ENCODE data around the gene PPP3R1. TPM values are rescaled to one million over a fixed set of nuclear protein-coding genes. Genes with fewer than 3 reads are reported as not detected.

The PPP3R1 gene, protein sequence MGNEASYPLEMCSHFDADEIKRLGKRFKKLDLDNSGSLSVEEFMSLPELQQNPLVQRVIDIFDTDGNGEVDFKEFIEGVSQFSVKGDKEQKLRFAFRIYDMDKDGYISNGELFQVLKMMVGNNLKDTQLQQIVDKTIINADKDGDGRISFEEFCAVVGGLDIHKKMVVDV
- 47.3 TPM for polyA plus RNA-seq (ENCODE audit: insufficient read length)

DNA sequence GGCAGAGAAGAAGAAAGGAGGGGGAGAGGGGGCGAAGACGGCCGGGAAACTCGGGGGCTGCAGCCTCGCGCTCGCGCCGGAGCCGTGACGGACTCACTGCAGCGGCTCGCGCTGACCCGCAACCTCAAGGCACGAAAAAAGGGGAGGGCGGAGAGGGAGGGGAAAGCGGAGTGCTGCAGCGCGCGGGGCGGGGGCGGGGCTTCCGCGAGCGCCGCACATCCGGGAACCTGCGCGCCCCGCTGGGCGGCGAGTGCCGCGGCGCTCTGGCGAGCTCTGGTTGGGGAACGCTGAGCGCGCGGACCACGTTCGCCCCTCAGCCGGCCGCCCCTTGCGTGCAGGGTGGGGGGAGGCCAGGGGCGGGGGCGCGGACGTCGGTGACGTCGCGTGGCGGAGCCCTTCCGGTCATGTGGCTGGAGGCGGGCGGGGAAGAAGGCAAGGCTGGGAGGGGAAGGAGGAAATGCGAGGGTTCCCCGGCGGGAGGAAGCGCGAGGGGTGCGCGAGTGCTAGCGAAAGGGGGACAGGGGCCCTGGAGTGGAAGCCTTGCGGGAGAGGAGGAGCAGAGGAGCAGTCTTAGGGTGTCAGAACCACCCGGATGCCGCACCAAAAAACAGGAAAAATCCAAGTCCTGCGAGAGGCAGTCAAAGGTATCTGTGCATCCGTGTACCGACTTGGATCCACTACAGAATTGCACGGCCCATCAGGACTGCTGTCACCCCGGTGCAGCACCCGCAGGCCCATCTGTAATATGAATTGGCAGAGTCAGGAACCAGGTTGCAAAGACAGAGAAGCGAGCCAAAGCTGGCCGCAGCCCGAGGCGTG is at the start of gene PPP3R1:
Gene PPP3R1, minus strand, starts transcription at position 133 of the 819 bp plus-strand sequence. CDS start 405 bp downstream, outside the sequence.
- peak; percentile 97 for DNase-seq

DNA sequence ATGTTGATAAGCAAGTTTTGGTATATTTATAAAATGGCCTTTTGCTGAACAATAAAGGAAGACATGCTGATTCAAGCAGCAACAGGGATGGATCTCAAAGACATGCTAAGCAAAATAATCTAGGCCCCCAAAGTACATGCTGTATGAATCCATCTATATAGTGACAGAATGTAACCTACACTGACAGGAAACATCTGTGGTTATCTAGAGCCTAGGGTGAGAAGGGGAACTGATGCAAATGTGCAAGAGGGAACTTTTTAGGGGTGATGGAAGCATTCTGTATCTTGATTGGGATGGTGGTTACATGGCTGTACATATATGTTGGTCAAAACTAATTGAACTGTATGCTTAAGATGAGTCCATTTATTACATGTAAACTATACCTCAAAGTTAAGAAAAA is 43.2 kb upstream of the PPP3R1 start:
- no peak for DNase-seq

DNA sequence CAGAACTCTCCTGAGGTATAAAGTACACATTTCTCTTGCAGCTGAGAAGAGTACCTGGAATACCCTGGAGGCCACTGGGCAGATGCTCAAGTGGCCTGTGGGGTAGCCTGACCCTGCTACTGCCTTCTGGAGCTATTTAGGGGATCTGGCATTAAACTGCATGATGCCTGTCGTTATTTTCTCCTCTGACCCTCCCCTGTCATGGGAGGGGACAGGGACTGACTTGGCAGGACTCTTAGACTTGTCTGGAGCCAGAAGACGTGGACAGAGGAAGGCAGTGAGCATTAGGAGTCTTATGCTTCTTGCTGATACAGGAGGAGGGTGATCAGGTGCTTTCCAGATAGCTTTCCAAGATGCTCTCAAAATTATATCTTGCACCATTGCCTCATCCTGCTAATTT is 42.6 kb upstream of the PPP3R1 start:
- no peak for DNase-seq

DNA sequence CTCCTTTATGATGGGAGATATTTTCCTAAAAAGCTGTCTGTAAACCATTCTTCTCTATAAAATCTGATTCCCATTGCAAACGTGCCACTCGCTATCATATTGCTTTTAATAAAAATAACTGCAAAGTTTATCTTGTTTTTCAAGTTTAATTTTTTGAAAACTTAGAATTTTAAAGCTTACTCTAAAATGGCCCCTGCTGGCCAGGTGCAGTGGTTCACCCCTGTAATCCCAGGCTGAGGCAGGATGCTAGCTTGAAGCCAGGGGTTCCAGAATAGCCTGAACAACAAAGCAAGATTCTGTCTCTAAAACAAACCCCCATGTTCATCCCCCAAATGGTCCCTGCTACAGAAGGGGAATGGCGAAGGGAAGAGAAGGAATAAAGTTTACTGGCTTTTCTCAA is 41.9 kb upstream of the PPP3R1 start:
- no peak for DNase-seq

DNA sequence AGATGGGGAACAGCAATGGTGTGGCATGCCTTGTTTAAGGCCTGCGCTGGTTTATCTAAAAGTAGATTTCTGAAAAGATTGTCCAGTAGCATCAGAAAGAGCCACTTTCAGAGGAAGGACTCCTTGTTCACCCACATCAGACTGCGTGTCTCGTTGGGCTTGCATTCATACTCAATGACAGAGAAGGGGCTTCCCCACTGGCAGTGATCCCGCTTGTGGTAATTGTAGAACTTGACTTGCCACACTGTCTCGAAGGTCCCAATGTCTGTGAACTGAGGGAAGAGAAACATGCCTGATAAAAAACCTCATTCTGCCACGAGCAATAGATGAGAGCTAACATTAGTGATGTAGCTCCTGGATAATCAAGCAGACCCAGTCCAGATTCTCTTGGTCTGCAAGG is 41.4 kb upstream of the PPP3R1 start:
- DNase-seq: no peak

DNA sequence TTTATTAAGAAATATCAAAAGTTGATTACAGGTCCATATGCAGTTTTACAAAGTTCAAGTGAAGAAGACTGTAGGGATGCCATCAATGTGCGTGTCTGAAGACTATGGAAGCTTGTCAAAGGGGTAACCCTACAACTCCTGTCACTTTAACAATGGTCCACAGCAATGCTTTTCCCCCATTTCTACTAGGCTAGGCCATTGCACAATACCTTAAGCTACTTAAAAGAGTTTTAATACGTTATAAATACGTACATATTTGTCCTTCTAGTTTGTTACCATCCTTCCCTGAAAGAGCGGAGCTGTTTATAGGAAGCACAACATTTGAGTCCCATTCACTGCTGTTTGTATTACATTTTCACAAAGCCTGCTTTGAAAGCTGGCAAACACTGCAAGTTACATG is 40.7 kb upstream of the PPP3R1 start:
- no peak for DNase-seq

DNA sequence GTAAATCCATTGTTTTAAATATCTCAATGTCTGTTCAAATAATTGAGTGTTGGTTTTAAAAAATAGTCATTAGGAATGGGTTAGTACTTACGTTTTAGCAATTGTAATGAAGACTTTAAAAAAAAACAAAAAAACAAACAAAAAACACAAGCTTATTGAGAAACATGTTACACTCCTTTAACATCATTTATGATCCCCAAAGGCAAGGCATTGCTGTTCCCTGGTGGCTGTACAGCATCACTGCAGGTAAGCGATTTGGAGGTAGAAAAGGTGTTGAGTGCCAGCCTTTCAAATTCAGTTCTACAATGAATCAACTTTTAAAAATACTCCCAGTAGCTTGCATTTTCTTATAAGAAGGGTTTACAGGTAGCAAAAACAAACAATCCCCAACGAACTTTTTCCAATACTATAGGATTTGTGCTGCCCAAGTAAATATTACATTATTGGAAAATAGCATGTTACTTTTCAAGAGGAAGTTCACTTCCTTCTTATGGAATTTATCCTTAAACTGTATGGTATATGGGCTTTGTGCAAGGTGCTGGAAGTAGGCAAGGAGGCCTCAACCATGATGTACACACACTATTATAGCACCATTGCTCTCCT is 39.9 kb upstream of the PPP3R1 start:
- no peak for DNase-seq

DNA sequence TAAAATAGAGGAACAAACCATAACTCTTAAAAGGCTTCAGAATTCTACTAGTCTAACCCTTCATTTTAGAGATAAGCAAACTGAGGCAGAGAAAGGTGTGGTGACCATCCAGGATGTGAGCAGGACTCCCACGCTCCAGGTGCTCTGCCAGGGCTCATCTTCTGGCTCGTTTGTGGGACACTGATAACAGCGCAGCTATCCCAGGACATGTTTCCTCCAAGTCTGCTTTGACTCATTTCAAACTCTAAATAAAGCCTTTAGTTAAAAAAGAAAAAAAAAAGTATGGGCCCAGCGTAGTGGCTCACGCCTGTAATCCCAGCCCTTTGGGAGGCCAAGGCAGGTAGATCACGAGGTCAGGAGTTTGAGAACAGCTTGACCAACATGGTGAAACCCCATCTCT is 39.0 kb upstream of the PPP3R1 start:
- DNase-seq: no peak

DNA sequence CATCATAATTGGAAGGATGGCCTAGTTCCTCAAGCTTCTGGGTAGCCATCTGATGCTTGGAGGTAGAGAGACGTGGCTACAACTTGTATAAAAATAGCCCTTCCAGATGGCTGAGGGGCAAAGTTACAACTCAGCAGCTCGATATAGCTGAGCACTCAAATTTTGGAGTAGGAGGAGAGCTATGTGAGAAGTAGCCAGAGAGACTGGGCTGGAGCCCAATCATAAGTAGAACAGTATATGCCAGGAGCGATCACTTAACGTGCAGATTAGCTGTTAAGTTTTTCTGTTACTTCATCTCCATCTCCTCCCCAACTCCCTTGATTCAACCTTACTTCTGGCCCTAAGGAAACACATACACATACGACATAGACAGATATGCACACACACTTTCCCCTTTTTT is 38.6 kb upstream of the PPP3R1 start:
- peak; percentile 26 for DNase-seq

DNA sequence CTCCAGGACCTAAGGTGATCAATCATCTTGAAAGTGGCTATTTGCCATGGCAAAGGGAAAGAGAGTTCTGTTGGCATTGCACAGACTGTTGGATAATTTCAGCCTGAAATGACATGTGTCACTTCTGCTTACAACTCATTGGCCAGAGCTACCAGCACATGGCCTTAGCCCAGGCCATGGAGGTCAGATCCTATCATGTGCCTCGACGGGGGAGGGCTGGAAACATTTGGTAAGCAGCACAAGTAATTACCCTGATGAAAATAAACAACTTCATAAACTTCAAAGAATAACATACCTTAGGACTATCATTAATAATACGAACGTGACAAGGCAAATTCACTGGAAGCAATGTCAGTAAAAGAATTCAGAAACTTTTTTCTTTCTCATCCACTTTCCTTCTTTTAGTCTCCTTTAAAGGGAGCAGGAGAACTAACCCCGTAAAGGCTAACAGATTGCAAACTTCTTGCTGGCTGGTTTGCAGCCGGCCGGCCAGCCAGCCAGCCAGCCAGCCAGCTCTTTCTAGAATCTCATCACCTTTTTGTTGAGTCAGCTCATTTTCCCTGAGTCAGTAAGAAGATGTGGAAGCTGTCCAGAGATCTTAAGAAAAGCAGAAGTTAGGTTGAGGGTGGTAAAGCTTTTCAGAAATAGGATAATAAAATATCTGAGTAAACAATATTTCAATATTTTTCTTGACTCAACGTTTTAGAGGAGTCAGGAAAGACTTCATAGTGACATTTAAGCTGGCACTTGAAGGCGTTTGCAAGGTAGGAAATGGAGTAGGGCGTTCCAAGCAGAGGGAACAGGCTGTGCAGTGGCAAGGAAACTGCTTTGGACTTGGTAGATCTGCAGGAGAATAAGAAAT is 35.5 kb upstream of the PPP3R1 start:
- DNase-seq: peak; percentile 41

DNA sequence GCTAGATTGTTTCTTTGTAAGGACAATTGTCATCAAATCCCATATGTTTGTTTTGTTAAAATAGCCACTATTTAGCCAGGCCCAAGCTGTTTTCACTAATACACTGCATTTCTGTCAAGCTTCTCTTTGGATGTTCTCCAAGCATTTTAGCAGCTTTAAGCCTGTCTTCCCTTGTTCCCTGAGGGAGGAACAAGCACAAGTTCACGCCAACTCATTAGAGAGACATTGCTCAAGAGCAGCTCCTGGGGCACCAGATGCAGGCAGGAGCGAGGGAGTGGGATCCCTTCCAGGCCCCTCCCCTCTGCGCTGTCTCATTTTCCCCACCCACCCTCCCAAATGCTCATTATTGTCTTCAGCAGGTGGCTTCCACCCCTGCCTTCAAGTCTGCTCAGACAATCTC is 32.6 kb upstream of the PPP3R1 start:
- peak; percentile 41 for DNase-seq

DNA sequence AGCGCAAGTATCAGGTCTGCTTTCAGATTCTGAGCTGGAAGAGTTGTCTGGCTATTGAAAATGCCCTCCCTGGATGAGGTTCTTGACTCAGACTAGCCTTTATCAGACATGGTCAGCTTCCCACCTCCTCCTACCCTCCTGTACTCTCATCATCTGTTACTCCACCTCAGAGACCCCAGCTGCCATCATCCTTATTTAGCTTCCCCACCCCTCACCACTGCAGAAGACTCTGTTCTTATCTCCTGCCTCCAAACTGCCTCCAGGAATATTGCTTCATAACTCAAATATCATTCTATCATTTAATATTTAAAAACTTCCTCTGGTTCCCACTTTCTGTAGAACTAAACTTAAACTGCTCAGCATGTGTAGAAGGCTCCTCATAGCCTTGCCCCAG is 31.1 kb upstream of the PPP3R1 start:
- no peak for DNase-seq

DNA sequence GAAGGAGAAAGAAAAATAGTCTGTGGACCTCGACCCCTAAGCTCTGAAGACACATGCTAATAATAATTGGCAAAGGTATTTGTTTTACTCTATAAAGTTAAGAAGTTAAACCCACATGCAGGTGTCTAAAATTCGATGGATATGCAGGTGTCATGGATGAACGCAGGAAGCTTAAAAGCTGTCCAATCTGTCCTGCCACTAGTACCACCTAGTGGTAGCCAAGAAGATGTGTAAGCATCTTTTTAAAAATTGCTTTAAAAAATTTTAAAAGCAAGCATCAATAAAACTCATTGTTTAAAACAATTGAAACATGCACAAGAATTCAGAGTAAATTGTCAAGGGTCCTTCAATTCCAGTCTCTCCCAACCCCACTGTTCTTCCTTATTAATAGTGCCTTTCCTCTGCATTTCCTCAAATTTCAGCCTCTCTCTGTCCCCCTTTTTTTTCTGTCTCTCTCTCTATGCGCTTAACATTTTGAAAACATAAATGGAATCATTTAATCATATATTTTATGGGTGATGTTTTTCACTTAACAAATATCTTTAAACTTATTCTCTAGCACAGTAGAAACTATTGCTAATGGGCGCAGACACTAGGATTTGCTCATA is 30.6 kb upstream of the PPP3R1 start:
- no peak for DNase-seq

DNA sequence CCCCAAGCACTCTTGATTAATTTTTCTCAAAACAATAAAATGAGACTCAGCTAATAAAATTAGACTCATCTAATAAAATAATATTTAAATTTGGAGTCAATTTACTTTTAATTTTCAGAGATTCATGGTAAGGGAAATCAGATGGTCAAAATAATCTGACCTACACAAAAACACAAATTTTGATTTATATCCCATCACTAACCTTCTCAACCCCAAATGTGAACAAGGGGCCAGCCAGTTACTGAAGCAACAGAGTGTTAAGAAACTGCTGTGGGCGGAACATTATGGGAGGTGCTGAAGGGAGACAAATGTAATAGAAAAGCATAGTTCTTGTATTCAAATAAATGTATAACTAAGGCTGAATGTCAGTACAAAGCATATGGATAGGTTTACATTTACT is 28.5 kb upstream of the PPP3R1 start:
- no peak for DNase-seq

DNA sequence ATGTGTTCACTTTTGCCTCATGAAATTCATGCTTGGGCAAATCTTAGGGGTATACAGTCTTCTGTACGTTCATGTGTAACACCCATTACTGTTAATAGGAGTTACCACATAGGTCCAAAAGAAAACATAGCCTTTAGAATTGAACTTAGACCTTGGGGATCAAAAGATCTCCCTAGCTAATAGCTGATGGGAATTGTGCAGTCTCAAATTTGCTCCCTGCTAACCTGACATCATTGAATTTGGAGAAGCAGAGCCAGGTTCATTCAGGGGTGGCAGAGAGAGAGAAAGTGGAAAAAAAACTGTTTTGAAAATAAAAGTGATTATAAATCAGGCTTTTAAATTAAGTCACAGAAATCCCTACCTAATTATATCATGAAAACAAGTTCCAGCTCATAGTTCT is 28.0 kb upstream of the PPP3R1 start:
- DNase-seq: no peak

DNA sequence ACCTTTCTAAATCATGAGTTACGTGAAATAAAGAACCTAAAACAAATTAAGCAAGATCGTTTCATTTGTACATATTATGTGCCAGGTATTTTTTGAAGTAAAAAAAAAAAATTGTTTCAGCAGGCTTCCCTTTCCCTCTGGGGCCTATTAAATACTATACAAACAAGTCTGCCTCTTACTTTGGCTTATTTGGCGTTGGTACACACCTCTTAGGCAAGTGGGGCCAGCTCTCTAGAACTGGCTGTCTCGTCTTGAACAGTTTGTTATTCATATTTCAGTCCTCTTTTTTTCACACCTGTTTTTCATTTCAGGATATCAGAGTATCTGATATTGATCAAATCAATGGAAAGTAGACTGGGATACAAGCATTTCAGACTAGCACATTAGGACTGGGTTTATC is 27.4 kb upstream of the PPP3R1 start:
- no peak for DNase-seq

DNA sequence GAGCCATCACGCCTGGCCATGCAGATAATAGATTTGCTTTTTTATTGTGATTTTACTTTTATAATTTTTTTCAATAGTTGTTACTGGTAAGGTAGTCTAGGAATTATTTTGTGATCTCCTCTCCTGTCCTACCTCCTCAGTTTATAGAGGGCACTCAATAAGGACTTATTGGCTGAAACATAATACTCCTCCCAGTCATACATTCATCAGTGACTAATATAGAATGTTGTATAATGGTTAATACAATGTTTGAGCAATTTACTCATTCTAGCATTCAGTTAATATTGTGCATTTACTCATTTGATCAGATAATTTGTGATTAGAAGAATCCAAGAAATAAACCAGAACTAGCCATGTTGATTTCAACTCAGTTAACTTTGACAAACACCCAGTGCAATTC is 25.8 kb upstream of the PPP3R1 start:
- DNase-seq: no peak

DNA sequence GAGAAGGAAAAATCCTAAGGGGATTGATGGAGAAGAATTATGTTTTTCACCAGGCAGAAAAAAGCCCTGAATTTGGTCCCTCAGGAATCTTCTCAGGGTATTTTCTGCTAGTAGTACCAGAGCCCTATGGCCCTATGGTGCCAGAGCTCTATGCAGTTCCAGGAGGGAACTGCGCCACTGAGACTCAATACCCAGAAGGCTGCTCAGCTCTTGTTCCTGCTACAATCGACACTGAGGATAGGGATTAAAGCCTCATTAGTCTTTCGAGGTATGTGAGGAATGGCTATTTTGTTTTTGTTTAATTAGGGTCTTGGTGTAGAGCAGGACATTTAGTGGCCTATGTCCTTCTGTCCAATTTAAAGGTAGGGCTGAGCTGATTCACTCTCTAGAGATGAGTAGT is 21.7 kb upstream of the PPP3R1 start:
- DNase-seq: no peak

DNA sequence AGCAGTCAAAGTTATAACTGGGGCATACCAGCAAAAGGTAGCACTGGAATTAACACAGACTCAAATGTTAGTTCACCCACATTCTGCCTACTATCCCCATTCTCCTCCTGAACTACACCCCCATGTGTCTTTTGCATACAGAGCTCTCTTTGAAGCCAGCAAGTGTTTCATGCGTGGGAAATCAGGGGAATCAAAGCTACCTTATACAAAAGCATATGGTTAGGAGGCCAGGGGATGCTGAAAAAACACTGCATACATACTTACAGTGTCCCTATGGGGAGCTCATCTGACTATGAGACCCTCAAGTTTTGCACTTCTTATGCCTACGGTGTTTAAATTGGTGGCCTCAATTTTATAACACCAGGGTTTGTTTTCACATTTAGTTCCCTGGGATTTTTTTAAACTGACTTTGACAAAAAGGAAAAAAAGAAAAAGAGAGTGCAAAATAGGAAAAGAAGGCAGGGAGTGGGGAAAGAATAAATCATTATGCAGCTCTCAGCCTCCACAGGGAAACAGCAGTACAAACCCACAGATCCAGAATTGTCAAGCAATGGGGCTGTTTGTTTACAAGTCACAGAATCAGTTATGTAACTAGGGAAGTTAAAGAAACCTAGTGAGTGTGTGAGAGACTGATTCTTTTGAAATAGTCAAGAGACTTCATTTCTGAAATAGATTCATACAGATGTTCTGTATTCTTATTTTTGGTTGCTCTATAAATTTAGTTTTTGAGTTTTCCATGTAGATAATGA is 20.1 kb upstream of the PPP3R1 start:
- no peak for DNase-seq

DNA sequence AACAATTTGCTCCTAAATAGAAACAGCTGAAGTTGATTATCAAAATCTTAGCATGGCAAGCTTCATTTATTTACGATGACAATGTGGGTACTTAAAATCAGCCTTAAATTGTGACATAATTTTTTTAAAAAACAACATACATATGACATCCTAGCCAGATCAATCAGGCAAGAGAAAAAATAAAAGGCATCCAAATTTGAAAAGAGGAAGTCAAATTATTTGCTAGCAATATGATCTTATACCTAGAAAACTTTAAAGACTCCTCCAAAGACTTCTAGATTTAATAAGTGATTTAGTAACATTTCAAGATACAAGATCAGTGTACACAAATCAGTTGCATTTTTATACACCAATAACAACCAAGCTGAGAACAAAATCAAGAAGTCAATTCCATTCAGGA is 14.3 kb upstream of the PPP3R1 start:
- DNase-seq: no peak

DNA sequence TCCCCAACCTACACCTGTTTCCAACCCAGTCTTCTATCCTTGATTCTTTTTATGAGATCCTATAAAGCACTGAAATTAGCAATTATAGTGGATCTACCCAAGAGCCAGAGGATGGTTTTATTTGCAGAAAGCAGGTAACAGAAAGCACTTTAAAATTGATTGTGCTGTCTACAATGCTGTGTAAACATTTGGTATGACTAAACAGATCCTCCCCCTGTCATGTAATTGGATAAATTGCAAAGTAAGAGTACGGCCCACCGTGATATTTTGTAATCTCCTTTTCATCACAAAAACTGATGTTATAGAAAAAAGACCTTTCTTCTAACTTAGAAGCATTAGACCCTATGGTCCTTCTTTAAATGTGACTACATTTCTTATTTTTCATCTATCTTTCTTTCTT is 11.3 kb upstream of the PPP3R1 start:
- DNase-seq: no peak

DNA sequence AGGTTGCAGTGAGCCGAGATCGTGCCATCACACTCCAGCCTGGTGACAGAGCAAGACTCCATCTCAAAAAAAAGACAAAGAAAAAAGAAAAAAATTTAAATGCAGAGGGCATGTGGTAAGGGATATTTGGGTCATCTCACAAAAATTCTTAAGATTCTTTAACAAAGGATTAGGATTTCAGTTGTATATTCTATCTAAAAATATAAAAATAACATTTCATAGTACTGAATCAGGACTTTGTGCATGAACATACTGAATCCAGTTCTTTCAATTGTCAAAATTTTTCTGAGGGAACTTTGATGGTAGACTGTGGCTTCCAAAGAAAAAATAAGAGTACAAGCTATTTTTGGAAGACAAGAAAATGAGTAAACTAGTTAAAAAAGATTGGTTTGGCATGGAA is 6.5 kb upstream of the PPP3R1 start:
- DNase-seq: no peak
